ENCODE measurements around the gene RNF225. TPM values are rescaled to one million over a fixed set of nuclear protein-coding genes. Genes with fewer than 3 reads are reported as not detected.

Gene RNF225
- total and polyA plus RNA-seq, 2 of the 13 experiments (the other 11 are each of a cell fraction or from before 2014, with no cell fraction given) = not detected

- Histone ChIP-seq H3K27me3 (ENCODE audit: control insufficient read depth in 1 of 2, insufficient read depth in 2 of 2, low read length in 2 of 2) (no peaks in the 10 kb centered on the region), H3K4me3 (replicated peaks in 1 of 3; ENCODE audit: insufficient read depth in 1 of 3, low read depth in 2 of 3, low read length in 3 of 3) (no peak overlapping the region), H3K27ac (ENCODE audit: extremely low read length, insufficient read depth, low read length) (no peak overlapping the region), H3K9me3 (ENCODE audit: low read length) (no peaks in the 10 kb centered on the region), H3K9ac (ENCODE audit: insufficient read depth, low read depth, low read length) (no peak overlapping the region), H3K36me3 (replicated peaks in 1 of 2; ENCODE audit: control insufficient read depth in 1 of 2, insufficient read depth in 2 of 2, low read length in 2 of 2) (peaks cover 12 to 41% of the 10 kb centered on the region in 2 experiments), H3K79me2 (ENCODE audit: insufficient read depth, low read length) (peaks cover 3% of the 10 kb centered on the region), H4K20me1 (ENCODE audit: insufficient read depth, low read length) (peaks cover 23% of the 10 kb centered on the region; the same call in 1 of the 2 replicates), H3K4me1 (ENCODE audit: insufficient read depth, low read length) (peaks cover 20% of the 10 kb centered on the region), H3K4me2 (ENCODE audit: low read depth, low read length) (no peak overlapping the region), H2AFZ (ENCODE audit: low read length) (no peak overlapping the region)
- peak; percentile 4 for ATAC-seq
- WGBS (ENCODE audit: low lambda C conversion rate) = 98% methylated on average over 73 of the region's 75 CpGs
- BruUV-seq (replicated peaks) = no TSS peak
- ChIA-PET CTCF (ENCODE audit: low intra/inter-chr PET ratio, low total read pairs) (no interaction called here), POLR2A (no interaction called here)
- intact Hi-C loops (cut with micrococcal nuclease; ENCODE audit: unreplicated experiment) = no loop called here
- in situ Hi-C loops (cut with HindIII; ENCODE audit: extremely low pct_ligation_motif_present, low pct_unique_long_range_greater_than_20kb) = no loop called here
- DNase-seq (ENCODE audit: low spot score) = no peak
- FAIRE-seq = no peak
- peak; percentile 40 for TF ChIP-seq AGO2 (optimal IDR thresholded peaks at IDR 0.05; ENCODE audit: low read depth, low read length)
- TF ChIP-seq ZFP41 (CRISPR knock-in tag; IDR thresholded peaks at IDR 0.05; ENCODE audit: borderline replicate concordance) = no peak
- TF ChIP-seq CHD2 (IDR thresholded peaks at IDR 0.05; ENCODE audit: low read depth, low read length) = 0 out of 2 replicates have a peak, but pooled peaks have one; percentile 4
- TF ChIP-seq ZBTB33 (CRISPR knock-in tag; IDR thresholded peaks at IDR 0.05) = peak; percentile 13; the same call in 1 of the 2 replicates
- TF ChIP-seq TCF7L2 (IDR thresholded peaks at IDR 0.05; ENCODE audit: low read depth, low read length) = no peak
- 0 out of 4 replicates have a peak, but pooled peaks of 1 of the 2 experiments have one; percentile 1 for TF ChIP-seq POLR2A (IDR thresholded peaks at IDR 0.05; ENCODE audit: insufficient read depth in 1 of 2, low read depth in 2 of 2, low read length in 2 of 2)
- TF ChIP-seq AGO1 (IDR thresholded peaks at IDR 0.05; ENCODE audit: low read depth, low read length, poor library complexity, severe bottlenecking) = peak; percentile 89
- TF ChIP-seq POLR2G (IDR thresholded peaks at IDR 0.05; ENCODE audit: low read depth, low read length) = peak; percentile 8; the same call in 1 of the 2 replicates
- no peak for TF ChIP-seq KLF9 (CRISPR knock-in tag; IDR thresholded peaks at IDR 0.05; ENCODE audit: low read depth)
Observed at GRCh38 chr19:58395979-58396627, 647 bp downstream of the RNF225 start.
